ENCODE measurements around the gene RIMOC1.
"Not testable (repeated sequence)": the region's sequence is repeated elsewhere in the genome, so short reads cannot be mapped to it uniquely, and the experiment has no call there.

The RIMOC1 gene

GRCh38 chr5:41892031-41892430, 12.1 kb upstream of the RIMOC1 start:
- no peak for FAIRE-seq

- peak; percentile 43 for FAIRE-seq
Observed at GRCh38 chr5:41893074-41893851, 10.9 kb upstream of the RIMOC1 start.

- FAIRE-seq: no peak
Observed at GRCh38 chr5:41896230-41896629, 7.9 kb upstream of the RIMOC1 start.

- FAIRE-seq: no peak
Observed at GRCh38 chr5:41903382-41903891, 707 bp upstream of the RIMOC1 start.

GRCh38 chr5:41906151-41906550, 2.0 kb downstream of the RIMOC1 start:
- FAIRE-seq: no peak

GRCh38 chr5:41908374-41909079, 4.4 kb downstream of the RIMOC1 start:
- no peak for FAIRE-seq

- no peak for FAIRE-seq
Observed at GRCh38 chr5:41918105-41918504, 14.0 kb downstream of the RIMOC1 start.

GRCh38 chr5:41921166-41921565, 17.0 kb downstream of the RIMOC1 start:
- FAIRE-seq: no peak

DNA sequence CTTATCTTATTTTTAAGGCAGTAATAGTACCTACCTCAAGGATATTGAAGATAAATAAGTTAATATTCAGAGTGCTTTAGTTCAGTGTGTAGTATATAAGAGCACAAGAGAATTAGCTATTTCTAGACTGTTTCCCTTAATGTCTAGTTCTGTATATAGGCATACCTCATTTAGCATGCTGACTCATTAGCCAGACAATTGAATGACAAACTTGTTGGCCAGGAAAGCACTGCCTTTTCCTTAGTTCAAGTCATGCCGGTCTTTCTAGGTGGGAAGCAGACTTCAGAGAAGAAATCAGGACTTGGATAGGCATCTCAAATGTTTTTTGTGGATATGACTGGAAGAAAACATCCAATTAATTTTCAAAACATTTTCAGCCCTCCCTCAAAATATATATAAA, 17.7 kb downstream of the RIMOC1 start:
- no peak for FAIRE-seq

DNA sequence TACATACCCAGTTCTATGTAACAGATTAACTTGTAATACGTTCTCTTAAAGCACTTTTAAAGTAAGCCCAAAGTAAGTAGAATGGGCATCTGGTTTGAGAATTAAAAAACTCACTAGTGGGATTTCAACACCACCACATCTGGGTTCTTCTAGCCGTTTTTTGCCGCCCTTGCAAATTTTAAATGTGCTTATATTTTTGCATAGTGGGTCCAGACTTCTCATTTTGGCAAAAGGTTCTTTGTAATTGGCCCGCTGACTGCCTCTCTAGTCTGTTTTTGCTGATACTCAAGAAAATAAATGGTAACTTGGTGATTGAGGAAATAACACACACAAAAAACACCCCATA, 20.4 kb downstream of the RIMOC1 start:
- FAIRE-seq: no peak

DNA sequence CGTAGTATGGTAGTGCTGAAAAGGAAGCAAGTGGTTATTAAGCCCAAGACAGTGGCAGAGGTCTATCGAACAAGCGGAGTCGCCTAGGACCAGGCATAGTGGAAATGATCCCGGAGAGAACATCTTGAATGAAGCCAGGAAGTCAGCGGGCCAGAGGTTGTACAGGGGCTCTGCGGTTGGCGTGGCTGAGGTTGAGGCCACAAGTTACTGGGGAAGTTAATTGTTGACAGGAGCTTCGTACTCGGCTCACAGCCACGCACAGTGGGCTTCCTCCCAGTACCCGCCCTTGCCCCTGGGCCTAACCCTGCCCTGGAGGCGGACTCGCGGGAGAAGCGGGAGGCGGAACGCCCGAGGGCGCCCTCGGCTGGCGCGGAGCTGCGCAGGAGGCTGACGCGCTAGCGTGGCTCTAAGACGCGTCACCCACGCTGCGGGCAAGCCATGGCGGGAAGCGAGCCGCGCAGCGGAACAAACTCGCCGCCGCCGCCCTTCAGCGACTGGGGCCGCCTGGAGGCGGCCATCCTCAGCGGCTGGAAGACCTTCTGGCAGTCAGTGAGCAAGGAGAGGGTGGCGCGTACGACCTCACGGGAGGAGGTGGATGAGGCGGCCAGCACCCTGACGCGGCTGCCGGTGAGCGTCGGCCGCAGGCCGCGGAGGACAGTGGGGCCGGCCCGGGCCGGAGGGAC, 20.9 kb downstream of the RIMOC1 start, which contains the start of gene FBXO4:
Gene FBXO4 (plus strand): TSS at position 410 of the 683 bp plus-strand sequence. CDS start 29 bp downstream, at position 439.
- FAIRE-seq: no peak

GRCh38 chr5:41925555-41925951, 21.4 kb downstream of the RIMOC1 start:
- FAIRE-seq: no peak

DNA sequence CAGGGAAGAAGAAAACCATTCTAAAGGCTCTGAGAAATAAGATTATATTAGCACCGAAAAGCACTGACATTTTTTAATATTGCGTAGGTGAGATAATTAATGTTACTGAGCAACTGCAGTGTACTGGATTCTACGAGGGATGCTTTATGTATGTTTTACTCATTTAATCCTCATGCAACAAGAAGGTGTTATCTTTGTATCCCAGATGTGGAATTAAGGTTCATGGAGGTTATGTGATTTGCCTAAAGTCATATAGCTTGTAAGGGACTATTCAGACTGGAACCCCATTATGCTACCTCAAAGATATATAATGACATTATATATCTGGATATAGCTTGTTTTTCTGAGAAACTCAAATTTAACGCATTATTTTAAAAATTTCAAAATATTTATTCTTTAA, 23.5 kb downstream of the RIMOC1 start:
- FAIRE-seq: no peak

- no peak for FAIRE-seq
Observed at GRCh38 chr5:41929035-41929434, 24.9 kb downstream of the RIMOC1 start.

DNA sequence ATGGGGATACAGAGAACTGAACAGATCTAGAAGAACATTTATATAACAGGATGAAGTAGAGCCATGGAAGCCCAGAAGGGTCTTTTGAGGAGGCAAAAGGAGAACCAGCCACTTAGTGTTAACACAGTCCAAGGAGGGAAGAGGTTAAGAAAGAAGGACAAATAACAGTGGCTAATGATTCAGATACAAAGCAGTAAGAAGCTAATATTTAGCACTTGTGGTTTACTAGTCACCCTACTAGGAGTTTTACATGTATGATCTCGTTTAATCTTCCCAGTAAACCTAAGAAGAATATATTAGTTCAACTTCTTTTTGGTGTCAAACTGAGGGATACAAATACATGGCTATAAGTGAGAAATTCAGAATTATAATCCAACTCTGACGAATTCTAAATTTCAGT, 28.6 kb downstream of the RIMOC1 start:
- no peak for FAIRE-seq

- no peak for FAIRE-seq
Observed at GRCh38 chr5:41935544-41935943, 31.4 kb downstream of the RIMOC1 start.

DNA sequence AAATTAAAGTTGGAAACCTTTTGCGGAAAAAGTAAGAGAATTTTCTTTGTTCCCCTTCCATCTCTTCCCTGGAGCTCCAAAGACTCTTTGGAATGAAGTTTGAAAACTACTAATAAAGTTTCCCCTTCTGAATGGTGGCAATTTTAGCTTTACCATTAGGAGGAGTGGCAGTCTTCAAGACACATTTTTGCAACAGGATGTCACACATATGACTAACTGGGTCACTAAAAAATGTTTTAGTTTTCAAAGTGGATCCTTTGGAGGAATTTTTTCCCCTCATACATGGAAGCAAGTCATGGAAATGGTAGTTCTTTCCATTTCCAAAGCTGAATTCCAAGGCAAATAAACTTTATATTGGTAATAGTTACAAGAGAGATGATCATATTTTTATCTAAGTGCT, 36.5 kb downstream of the RIMOC1 start:
- FAIRE-seq: no peak

DNA sequence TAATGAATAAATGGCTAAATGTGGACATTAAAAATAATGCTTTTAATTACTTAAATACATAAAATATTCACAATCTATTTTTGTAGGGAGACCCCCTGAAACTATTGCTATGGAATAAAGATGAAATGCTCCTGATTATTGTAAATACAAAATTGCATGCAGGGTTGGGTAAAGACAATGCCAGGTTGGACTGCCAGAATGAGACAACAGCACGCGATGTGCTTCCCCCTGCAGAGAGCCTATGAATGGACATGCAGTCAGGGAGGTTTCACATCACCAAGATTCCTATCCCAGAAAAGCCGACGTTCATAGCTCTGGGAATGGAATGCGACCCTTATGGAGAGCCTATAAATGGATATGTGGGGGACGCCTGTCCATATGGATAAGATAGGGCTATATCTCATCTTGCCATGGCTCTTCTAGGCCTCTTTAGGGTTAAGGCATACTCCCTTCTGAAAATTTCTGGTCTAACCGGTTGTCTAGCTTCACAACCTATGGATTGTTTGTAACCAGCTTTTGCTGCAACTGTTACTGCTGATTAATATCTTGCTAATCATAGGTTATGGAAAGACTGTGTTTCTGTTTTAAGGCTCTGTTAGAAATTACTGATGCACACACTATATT, 41.3 kb downstream of the RIMOC1 start:
- not testable (repeated sequence) for FAIRE-seq

GRCh38 chr5:41951224-41951623, 47.1 kb downstream of the RIMOC1 start:
- no peak for FAIRE-seq
